KG1 (cell line): ENCODE results near the gene ZNF692.
"Not testable (repeated sequence)": the region's sequence is repeated elsewhere in the genome, so short reads cannot be mapped to it uniquely, and the experiment has no call there.

Experiments used
- DNase-seq: peaks from one replicate; lab custom pipeline; 2025; lab: John Stamatoyannopoulos, UW

The ZNF692 gene

GRCh38 chr1:248808876-248809275 is 50.0 kb downstream of the ZNF692 start:
- DNase-seq: no peak

- DNase-seq: peak; percentile 44
Observed at GRCh38 chr1:248807067-248807737, 51.7 kb downstream of the ZNF692 start.

GRCh38 chr1:248805876-248806275 is 53.0 kb downstream of the ZNF692 start:
- DNase-seq: peak; percentile 14

- DNase-seq: peak; percentile 70
Observed at GRCh38 chr1:248804771-248805681, 53.9 kb downstream of the ZNF692 start.

- DNase-seq: not testable (repeated sequence)
Observed at GRCh38 chr1:248803501-248803900, 55.4 kb downstream of the ZNF692 start.

- no peak for DNase-seq
Observed at GRCh38 chr1:248802454-248802853, 56.4 kb downstream of the ZNF692 start.

DNA sequence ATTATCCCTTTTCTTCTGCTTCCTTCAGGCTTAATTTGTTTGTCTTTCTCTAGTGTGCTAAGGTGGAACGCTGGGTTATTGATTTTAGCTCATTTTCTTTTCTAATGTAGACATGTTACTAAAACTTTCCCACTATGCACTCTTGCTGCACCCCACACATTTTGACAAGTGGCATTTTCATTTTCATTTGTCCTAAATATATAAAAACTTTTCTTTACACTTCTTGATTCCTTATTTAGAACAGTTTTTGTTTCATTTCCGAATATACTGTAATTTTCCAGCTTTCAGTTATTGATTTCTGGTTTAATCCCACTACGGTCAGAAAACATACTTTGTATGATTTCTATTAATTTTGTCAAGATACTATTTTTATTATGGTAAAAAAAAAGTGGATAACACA is 58.4 kb downstream of the ZNF692 start:
- DNase-seq: no peak
